Stimulated activated CD8-positive, alpha-beta memory T cell treated with anti-CD3 and anti-CD28 coated beads, Interleukin-12 subunit alpha, Interleukin-12 subunit beta, amount 100 ng/mL, for 4 hours (primary cell): Measurements from ENCODE around the gene SH2B3.

Experiments used
- DNase-seq: peaks from one replicate; pipeline ENCODE4 v3.0.0-alpha.2; 2020; ENCODE audit warnings: low read depth

Gene SH2B3

DNA sequence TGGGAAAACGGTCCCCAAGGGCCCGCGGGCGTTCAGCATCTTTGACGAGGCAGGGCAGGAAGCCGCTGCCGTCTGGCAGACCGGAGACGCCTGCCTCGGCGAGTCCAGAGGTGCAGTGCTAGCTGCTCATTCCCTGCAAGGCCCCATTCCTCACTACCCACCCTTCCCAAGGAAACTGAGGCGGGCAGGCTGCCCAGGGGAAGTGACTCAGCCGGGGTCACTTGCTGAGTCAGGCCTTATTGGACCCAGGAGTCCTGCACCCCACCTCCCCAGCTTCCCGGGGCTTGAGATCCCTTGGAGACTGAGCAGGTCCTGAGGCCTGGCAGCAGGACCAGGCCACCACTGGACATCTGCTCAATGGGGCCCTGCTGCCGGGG lies 3.7 kb downstream of the SH2B3 start:
- DNase-seq = no peak

DNA sequence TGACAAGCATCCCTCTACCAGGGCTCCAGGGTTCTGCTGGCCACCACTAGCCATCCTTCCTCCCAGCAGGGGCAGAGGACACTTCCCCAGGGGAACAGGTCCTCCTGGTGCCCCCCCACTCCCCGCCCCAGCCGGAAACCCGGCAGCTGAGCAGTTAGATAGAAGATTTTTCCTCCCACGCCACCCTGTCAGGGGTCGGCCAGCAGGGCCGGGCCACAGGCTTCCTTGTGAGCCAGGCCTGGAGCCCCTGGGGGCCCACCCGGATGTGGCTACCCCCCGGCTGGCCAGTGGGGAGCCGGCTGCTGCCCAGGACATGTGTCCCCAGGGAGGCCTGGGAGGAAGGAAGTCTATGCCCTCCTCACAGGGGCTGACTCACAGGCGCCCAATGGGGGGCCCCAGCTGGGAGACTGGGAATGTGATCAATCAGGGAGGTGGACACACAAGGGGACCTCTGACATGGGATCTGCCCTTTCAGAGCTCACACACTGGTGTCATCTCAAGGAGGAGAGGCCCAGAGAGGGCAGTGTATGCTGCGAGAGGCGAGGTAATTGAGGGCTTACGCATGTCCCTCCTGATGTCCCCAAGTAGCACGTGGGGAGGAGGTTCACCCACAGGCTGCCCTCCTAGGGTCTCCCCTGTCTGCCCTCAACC lies 4.2 kb downstream of the SH2B3 start:
- DNase-seq = no peak

DNA sequence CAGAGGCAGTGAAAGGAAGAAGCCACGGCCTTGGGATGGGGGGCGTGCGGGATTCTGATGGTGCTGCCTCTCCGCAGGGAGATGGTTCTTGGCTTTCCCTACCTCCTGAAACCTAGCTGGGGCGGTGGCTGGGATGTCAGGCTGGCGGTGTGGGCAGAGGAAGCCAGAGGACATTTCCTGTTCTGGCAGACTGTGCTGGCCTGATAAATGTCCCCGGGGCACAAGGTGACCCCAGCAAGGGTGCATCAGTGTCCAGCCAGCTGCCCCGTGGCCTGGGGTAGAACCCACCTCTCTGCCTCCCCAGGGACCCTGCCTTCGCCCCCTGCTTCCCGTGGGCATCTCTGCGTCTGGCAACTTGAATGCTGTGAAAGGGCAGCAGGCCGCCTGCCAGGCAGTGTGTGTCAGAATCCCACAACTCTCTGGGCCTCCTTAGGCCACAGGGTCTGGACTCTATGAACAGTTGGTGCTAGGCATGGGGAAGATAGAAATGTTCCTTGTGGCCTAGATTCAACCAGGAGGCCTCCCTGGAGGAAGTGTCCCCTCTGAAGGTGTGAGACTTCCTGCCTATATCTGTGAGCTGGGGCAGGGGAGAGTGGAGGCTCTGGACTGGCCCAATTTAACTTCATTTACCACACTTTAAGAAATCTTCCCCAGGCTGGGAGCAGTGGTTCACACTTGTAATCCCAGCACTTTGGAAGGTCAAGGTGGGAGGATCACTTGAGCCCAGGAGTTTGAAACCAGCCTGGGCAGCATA lies 4.9 kb downstream of the SH2B3 start:
- DNase-seq = no peak

DNA sequence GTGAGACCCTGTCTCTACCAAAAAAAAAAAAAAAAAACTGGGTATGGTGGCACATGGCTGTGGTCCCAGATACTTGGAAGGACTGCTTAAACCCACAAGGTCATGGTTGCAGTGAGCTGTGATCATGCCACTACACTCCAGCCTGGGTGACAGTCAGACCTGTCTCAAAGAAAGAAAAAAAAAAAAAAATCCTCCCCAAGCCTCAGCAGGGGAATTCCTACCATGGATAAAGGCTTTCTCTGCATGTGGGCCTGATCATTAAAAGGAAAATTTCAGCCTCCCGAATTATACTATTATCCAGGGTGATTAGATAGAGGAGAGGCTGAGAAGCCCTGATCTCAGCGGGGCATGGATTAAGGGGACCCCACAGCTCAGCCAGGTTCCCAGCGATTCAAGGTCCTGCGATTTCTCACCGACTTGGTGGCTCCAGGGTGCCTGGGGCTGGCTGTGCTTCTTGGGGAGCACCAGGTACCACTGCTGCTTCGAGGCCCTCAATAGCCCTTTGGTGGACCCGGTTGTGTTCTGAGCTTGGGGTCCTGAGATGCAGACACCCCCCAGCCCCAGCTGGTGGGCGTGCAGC lies 5.6 kb downstream of the SH2B3 start:
- no peak for DNase-seq

DNA sequence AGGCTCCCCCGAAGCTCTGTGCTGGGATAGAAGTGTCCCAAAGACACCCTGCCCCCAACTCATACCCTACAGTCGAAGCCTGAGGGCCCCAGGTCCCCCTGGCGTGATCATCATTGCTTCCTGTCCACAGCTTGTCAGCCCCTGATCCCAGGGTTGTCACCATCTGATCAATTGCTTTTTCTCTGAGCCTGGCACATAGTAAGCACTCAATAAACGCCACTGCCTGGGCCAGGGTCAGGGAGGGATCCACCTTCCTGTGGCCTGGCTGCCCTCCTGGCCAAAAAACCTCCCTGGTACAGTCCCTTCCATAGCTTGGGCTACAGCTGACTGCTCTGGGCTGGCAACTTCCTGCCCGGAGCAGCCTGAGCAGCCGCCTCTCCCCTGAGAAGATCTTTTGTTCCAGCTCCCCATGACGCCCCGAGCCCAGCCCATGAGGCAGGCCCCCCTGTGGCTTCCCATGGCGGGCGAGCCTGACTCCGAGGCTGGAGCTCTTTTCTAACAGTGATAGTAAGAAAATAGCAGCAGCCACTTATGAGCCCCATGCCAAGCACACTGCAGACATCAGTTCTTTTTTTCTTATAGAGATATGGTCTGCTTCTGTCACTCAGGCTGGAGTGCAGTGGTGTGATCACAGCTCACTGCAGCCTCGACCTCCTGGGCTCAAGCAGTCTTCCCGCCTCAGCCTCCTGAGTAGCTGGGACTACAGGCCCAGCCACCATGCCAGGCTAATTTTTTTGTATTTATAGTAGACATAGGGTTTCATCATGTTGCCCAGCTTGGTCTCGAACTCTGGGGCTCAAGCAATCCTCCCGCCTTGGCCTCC lies 6.5 kb downstream of the SH2B3 start:
- no peak for DNase-seq

DNA sequence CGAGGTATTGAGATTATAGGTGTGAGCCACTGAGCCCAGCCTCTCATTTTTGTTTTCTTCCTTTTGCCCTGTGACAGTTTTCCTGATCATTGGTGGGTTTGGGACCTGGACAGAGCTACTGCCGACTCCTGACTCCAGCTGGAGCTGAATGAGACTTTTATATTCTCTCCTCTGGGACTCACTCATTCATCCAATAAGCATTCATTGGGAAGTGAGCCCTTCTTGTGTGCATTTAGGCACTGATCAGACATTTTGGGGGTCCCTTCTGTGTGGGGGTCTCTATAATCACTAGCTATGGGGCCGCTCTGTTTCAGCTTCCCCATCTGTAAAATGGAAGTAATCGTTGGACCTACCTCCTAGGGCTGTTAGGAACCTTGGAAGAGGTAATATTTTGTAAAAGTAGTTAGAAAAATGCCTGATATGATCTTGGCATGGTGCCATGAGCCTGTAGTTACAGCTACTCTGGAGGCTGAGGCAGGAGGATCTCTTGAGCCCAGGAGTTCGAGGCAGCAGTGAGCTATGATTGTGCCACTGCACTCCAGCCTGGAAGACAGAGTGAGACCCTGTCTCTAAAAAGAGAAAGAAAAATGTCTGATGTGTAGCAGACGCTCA lies 7.2 kb downstream of the SH2B3 start:
- no peak for DNase-seq

DNA sequence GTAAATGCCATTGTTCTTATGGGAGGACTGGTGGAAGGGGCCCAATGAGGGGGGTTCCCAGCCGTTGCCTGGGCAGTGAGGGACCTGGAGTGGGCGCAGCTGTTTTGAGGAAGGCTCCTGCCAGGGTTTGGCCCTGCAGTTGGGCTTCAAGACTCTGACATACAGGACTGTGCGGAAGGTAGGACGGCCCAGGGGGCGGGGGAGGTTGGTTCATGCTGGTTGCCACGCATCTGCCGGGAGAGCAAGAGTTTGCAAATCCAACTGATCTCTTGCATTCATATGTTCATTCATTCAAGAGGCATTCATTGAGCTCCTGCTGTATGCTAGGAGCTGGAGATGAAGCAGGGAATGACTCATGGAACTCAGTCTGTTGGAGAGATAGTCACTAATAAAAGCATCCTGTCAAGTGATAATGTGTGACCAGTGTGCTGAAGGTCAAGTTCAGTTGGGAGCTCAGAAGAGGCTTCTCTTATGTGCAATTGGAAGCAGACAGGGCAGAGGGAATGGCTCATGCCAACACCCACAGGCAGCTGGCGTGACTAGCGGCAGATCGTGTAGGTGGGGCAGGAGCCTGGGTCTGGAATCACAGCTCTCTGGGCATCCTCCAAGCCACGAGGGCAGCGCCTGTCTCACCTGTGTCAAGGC lies 7.8 kb downstream of the SH2B3 start:
- DNase-seq = no peak

DNA sequence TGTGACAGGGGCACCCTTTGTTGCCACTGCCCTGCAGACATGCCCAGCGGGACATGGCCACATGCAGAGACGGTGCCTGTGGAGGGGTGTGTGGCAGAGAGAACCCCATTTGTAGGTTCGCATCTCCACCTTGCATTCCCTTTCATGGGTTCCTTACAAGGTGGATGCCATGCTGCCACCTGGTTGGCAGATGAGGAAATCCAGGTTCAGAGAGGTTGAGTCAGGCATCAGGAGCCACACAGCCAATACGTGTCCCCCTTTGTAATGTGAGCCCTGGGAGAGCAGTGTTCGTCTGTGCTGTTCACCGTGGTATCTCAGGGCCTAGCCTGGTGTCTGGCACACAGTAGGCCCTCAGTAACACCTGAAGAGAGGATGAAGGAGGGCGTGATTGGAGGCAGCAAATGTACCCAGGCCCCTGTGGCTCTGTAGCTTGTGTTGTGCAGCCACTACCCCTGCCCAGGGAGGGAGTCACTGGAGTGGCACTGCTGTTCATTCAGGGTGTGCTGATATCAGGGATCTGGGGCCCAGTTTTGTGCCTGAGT lies 9.1 kb downstream of the SH2B3 start:
- no peak for DNase-seq

DNA sequence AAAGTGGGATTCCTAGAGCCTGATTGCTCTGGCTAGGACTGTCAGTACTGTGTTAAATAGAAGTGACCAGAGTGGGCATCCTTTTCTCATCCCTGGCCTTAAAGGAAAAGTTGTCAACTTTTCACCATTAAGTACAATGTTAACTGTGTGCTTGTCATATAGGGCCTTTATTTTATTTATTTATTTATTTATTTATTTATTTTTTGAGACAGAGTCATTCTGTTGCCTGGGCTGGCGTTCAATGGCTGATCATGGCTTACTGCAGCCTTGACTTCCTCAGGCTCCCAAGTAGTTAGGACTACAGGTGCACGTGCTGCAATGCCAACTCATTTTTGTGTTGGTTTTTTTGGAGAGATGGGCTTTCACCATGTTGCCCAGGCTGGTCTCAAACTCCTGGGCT lies 11.6 kb downstream of the SH2B3 start:
- no peak for DNase-seq

DNA sequence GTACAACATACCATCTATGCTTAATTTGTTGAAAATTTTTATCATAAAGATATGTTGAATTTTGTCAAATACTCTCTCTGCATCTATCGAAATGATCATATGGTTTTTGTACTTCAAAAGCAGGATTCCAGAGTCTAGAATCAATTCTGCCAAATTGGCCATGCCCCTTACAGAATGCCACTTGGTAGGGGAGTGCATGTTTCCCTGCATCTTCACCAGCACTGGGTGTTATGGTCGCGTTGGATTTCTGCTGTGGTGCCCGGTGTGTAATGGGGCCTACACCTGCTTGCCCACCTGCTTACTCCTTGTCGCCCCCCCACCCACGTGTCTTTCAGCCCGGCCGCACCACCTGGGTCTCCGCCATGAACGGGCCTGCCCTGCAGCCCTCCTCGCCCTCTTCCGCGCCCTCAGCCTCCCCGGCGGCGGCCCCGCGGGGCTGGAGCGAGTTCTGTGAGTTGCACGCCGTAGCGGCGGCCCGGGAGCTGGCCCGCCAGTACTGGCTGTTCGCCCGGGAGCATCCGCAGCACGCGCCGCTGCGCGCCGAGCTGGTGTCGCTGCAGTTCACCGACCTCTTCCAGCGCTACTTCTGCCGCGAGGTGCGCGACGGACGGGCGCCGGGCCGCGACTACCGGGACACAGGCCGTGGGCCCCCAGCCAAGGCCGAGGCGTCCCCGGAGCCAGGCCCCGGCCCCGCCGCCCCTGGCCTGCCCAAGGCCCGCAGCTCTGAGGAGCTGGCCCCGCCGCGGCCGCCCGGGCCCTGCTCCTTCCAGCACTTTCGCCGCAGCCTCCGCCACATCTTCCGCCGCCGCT lies 12.3 kb downstream of the SH2B3 start:
- DNase-seq = no peak

DNA sequence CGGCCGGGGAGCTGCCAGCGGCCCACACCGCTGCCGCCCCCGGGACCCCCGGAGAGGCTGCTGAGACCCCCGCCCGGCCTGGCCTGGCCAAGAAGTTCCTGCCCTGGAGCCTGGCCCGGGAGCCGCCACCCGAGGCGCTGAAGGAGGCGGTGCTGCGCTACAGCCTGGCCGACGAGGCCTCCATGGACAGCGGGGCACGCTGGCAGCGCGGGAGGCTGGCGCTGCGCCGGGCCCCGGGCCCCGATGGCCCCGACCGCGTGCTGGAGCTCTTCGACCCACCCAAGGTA lies 12.8 kb downstream of the SH2B3 start:
- DNase-seq = no peak

DNA sequence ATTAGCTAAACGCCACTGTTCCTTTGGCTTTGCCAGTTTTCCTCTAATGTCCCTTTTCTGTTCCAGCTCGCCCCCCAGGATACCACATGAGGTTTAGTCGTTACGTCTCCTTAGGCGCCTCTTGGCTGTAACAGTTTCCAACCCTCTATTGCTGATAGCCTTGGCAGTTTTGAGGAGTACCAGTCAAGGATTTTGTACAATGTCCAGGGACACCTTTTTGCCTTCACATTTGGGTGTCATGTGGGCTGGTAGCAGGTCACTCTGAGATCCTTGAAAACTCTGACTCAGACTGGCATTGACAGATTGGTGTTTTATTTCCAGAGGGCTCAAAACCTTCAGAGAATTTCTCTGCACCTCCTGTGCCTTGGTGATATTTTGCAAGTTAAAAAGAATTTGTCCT lies 14.1 kb downstream of the SH2B3 start:
- no peak for DNase-seq

DNA sequence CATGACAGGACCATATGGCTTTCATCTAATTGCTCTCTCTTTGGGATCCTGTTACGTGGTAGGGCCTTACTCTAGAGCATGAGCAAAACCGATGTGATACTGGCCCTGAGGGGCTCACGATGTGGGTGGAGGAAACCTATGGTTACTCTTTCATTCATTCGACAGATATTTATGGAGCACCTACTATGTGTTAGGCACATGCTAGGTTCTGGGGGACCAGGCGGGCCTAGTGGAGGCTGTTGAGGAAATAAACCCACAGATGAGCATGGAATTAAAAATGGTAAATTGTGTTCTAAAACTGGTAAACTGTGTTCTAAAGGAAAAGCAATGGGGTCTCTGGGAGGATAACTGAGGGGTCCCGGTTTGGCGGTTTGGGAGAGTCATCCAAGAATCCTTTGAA lies 14.8 kb downstream of the SH2B3 start:
- no peak for DNase-seq

DNA sequence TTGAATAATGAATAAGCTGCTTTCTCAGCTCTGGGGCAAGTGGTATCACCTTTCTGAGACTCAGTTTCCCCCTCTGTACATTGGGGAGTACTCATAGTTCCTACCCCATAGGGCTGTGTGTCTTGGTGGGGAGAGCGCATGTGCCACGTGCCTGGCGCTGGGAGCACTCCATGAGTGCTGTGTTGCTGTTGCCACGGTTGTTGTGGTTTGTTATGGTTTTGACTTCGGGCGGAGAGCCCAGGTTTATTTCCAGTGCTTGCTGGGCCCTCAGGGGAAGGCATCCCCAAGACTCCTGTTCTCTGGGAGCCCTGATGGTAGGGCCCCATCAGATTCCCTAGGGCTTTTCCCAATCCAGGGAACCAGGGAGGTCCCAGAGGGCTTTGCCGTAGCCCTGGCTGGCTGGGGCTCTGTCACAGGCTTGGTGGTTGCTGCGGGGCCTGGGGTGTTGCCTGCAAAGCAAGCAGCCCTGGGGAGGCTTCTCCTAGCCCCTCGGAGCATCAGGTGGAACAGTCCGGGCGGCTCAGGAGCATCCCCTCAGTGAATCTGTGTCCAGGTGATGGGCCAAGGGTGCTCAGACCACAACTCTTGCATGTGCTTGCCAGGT lies 18.6 kb downstream of the SH2B3 start:
- DNase-seq = no peak

DNA sequence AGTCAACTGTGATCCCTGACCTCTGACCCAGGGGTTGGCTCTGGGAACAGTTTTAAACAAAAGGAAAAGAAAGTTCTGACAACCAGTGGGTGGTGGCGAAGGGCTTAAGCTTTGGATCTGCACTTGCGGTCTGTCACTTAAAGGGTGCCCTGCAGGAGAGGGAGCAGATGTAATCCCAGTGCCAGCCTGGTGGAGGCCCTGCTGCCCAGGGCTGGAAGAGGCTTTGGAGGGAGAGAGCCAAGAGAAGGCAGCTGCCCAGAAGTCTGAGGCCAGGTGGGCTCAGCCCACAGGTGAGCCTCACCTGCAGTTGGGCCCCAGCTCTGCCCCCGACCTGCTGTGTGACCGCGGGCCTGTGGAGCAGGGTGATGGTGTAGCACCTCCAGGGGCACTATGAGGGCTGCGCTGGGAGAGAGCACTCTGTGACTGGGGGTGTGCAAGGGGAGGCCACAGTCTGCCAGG lies 19.1 kb downstream of the SH2B3 start:
- no peak for DNase-seq

DNA sequence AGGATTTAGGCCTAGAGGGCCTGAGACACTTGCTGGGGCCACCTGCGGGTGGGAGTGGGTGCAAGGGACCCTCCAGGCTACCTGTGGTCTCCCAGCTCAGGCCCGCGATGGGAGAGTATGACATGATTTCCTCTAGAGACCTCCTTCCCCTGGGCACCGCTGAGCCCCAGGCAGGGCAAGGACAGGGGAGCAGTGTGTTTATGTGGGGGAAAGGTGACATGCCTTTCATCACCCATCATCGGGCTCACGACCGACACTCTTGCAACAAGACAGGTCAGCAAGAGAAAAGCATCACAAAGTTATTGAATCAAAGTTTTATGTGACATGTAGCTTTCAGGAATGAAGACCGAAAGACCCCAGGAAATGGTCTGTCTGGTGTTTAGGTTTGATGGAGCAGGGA lies 19.9 kb downstream of the SH2B3 start:
- no peak for DNase-seq

DNA sequence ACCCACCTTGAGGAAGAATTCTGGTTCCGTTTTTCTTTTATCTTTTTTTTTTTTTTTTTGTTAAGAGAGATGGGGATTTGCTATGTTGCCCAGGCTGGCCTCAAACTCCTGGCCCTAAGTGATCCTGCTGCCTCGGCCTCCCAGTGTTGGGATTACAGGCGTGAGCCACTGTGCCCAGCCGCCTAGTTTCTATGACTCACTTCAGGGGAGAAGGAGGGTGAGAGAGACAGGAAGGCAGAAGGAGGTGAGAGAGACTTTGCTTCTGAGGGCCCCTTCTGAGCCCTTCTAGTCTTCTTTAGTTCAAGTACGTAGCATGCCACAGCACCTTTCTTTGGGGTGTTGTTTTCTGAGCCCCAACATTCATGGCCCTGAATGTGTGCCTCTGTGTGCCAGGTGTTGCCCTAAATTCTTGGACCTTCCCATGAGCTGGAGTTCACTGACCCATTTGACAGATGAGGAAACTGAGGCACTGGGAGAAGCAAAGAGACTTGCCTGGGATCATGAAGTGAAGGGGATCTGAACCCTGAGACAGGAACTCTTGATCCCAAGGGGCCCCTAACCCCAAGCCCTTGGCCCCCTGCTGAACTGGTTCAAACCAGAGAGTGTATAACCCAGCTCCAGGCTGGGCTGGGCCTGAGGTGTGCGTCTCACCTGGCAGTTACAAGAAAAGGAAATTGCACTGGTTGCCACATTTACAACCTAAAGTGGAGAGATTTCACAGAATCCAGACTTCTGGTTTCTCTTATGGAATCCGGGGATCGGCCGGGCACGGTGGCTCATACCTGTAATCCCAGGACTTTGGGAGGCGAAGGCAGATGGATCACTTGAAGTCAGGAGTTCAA lies 20.8 kb downstream of the SH2B3 start:
- no peak for DNase-seq

DNA sequence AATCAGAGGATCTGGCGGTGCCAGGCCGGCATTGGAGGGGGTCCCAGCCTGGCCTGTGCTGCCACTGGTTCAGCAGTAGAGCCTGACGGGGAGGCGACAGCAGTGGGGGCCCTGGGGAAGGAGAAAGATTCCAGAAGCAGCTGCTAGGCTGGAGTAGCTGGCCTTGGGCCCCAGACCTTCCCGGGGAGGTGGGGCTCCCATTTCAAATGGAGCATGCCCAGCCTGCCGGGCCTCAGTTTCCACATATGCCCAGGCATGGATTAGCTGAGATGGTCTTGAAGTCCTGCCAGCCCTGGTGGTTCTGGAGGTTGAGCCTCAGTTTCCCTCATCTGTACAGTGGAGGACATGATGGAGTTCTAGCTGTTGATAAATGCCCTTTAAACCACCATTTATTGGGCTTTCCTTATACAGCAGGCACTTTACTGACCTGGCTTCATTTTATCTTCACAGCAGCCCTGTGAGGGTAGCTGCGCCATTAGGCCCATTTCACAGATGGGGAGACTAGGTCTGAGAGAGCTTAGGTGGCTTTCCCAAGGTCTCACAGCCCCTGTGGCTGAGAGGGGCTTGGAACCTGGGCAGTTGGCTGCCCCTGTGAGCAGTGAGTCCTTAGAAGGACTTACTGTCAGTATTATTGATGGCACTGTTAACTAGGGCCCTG lies 21.8 kb downstream of the SH2B3 start:
- no peak for DNase-seq
